ENCODE data around the gene LOXHD1.

The LOXHD1 gene

DNA sequence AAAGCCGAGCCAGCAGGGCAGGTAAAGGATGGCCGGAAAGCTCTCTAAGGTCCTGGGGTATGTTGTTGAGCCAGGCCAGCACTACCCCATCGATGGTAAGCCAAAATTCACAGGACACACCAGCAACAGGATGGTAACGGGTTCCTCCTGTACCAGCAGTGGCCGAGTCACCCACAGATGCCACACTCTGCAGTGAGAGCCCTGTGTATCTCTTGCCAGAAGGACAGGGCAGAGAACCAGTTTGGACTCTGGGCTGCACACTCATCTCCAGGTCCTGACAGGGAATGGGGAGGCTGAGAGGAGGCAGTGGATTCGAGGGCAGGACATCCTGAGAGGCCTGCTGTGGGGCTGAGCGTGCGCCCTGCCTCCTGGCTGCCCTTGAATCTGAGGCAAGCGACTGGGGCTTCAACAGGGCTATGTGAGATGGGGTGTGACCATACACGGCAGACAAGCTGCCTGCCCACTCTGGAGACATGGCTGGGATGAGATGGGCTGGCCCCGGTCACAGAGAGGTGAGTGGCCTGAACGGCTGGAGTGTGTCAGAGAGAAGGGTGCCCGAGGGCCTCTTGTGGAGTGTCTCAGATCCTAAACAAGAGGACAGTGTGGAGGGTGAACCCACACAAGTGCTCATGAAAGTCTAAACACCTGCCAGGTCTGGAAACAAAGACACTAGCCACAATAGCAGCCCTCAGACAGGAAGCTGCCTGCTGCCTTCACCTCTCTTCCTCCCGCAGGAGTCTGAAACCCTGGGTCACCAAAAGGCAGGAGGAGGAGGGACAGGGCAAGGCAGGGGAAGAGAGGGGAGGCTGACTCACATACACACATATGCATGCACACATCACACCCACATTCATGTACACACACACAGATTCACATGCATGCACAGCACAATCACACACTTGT, 182.3 kb downstream of the LOXHD1 start:
- no peak for DNase-seq

- DNase-seq = no peak
Observed at GRCh38 chr18:46471809-46472498, 185.1 kb downstream of the LOXHD1 start.

- no peak for DNase-seq
Observed at GRCh38 chr18:46470714-46471113, 186.3 kb downstream of the LOXHD1 start.

- DNase-seq = no peak
Observed at GRCh38 chr18:46469186-46469915, 187.7 kb downstream of the LOXHD1 start.

DNA sequence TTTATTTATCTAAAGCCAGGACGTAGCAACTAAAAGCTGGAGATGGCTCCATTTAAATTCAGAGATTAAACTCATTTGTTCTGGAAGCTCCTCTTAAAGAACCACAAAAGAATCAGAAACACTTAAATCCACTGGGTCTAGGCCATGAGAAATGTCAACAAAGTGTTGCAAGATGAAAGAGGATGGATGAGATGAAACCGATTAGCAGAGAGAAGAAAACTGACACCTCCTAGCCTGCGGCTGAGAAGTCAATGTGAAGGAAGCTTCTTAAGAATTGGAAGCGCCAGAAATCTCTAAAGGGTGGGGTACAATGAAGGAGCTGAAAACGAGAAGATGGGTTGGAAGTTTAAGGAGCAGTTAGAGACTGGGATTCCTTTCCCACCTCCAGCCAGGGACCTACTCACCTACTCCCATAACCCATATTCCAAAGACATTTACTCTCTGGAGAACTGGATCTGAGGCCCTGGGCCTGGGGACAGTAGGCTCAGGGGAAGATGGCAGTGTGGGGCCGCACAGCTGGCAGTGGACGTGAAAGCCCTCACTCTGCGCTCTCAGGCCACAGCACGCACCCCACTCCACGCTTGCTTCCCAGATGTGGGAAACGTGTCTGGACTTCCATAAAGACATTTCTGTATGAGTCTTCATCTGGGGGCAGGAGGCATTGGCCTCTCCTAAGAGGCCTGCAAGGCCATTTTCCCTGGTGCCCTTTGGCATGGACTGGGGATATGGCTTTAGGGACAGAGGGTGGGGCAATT, 188.4 kb downstream of the LOXHD1 start:
- no peak for DNase-seq

DNA sequence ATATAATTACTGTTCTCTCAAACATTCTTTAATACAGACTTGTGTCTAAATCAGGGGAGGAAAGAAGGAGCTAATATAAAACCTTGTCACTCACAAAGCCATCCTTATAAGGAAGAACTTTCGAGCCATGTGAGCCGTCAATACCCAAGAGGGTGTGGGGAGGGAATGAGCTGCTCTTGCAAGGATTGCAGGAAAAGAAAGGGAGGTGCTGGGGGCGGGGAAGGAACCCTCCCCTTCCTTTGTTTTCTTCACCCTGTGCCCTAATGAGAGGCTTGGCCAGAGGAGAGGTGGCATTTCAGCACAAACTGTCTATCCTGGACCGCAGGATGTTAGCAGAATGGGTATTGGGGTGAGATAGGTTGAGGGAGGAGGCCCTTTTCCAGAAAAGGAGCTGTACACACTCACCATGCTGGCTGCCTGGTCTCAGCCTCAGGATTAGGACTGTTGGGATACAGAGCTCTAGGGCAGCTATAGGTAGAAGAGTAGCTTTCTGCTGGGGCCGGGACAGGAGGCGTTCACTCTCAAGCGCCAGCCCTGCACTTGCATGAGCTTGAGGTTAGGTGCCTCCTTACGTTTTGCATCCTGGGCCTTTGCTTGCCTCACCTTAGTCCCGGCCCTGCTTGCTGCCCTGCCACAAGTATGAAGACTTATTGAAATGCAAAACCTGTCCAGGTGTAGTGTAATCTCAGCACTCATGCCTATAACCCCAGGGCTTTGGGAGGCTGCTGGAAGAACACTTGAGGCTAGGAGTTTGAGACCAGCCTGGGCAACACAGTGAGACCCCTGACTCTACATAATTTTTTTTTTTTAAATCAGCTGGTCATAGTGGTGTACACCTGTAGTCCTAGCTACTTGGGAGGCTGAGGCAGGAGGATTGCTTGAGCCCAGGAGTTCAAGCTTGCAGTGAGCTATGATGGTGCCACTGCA, 190.5 kb downstream of the LOXHD1 start:
- no peak for DNase-seq

GRCh38 chr18:46464926-46465655, 191.9 kb downstream of the LOXHD1 start:
- DNase-seq = no peak

DNA sequence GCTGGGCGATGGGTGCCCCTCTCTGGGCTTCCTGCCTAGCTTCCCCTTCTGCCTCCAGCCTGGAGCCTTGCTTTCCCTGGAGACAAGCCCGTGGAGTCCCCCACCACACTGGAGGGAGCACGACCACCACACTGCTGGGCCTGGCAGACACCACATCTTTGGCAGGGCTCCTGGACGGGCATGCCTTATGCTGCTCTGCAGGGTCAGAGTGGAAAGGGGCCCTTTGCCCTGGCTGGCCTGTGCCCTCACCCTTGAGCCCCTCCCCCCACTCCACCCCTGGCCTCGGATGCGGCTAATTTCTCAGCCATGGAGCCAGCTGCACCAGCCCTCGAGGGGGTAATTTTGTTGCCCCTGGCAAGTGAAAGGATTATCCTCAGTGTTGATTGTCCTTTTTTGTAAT, 194.5 kb downstream of the LOXHD1 start:
- DNase-seq = no peak

- DNase-seq = no peak
Observed at GRCh38 chr18:46461993-46462392, 195.0 kb downstream of the LOXHD1 start.

GRCh38 chr18:46460754-46461153, 196.3 kb downstream of the LOXHD1 start:
- DNase-seq = no peak

- no peak for DNase-seq
Observed at GRCh38 chr18:46459789-46460455, 197.1 kb downstream of the LOXHD1 start.

DNA sequence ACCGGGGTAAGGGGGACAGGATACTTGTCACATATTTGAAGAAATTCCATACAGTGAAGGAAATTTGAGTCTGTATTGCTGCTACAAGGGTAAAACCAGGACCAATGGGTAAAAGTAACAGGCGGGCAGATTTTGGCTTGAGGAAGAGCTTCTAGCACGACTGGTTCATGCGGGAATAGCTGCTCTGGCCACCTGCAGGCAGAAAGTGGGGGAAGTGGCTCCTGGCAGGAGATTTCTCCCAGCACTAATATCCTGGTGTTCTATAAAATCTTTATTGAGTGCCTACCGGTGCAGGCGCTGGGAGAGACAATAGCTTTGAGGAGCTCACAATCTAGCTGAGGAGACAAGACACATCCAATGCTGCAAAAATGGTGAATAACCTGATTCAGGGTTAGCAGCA, 198.5 kb downstream of the LOXHD1 start:
- no peak for DNase-seq

- no peak for DNase-seq
Observed at GRCh38 chr18:46456691-46457090, 200.3 kb downstream of the LOXHD1 start.

DNA sequence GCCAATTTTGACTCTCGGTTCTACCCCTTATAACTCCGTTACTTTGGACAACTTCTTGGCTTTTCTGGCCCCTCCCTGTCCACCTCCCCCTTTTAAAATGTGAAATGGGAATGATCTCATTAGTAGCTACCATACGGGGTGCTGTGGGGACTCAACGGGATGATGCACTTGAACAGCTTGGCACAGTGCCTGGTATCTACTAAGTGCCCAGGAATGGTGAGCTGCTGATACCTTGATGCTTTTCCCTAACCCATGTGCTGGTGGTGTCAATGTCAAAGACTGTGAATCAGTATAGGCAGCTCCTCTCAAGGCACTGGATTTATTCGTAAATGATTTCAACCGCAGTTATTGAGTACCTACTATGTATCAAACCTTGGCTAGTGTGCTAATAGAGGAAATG, 204.2 kb downstream of the LOXHD1 start:
- no peak for DNase-seq

- DNase-seq = no peak
Observed at GRCh38 chr18:46449499-46449898, 207.5 kb downstream of the LOXHD1 start.

DNA sequence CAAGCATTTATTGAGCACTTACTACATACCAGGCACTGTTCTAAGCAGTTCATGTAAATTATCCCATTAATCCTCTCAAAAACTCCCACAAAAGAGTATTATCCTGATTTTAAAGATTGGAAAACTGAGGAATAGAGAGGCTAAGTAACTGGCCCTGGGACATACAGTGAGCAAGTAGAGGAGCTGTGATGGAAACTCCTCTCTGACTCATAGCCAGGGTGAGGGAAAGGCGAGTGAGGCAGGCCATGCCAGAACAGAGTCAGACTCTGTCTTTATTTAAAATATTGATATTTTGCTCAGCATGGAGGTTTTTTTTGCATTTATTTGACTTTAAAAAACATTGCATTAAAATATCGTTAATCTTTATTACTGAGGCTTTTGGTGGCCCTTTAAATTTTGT, 208.0 kb downstream of the LOXHD1 start:
- no peak for DNase-seq

GRCh38 chr18:46448347-46448746, 208.7 kb downstream of the LOXHD1 start:
- DNase-seq = no peak

GRCh38 chr18:46447792-46448191, 209.2 kb downstream of the LOXHD1 start:
- no peak for DNase-seq

GRCh38 chr18:46447323-46447722, 209.7 kb downstream of the LOXHD1 start:
- no peak for DNase-seq
